Breast epithelium (tissue), 4 donors: ENCODE data around the gene SNX5. TPM values are rescaled to one million over a fixed set of nuclear protein-coding genes. Genes with fewer than 3 reads are reported as not detected.

Experiments
- DNase-seq, 2 donors: peaks; one replicate each; pipeline ENCODE4 v3.0.0-alpha.2; 2019; ENCODE audit warnings: low spot score in 2 of 2
- H3K27ac ChIP-seq, 2 donors: fragments of 200-600 bp; sonication (generic) in 1 of 2; one replicate each; pipeline ENCODE4 v1.5.1; 2016 to 2019; ENCODE audit warnings: mild to moderate bottlenecking in 1 of 2
- H3K27me3 ChIP-seq, 2 donors: fragments of 200-600 bp; sonication (generic) in 1 of 2; one replicate each; pipeline versions ENCODE4 v1.5.1 to v1.6.0; 2017 to 2019; ENCODE audit warnings: control low read depth in 1 of 2, mild to moderate bottlenecking in 1 of 2
- H3K36me3 ChIP-seq: fragments of 200-600 bp; one replicate; pipeline ENCODE4 v1.5.1; 2019
- H3K4me1 ChIP-seq, 2 donors: fragments of 200-600 bp; sonication (generic); one replicate each; pipeline ENCODE4 v1.5.1; 2016 to 2019; ENCODE audit warnings: control low read depth in 1 of 2
- H3K4me3 ChIP-seq, 3 donors: fragments of 200-600 bp; sonication (generic); 1 replicate in 2 of 3; 2 replicates in 1 of 3; pipeline ENCODE4 v1.5.1; 2016 to 2019; ENCODE audit warnings: mild to moderate bottlenecking in 3 of 3, moderate library complexity in 2 of 3
- H3K9me3 ChIP-seq, 2 donors: fragments of 200-600 bp; sonication (generic) in 1 of 2; one replicate each; pipeline ENCODE4 v1.5.1; 2016 to 2019; ENCODE audit warnings: control low read depth in 1 of 2
- POLR2A ChIP-seq: fragments of 450-650 bp; IDR thresholded peaks from one replicate; pipeline ENCODE4 v1.6.1; 2016; ENCODE audit warnings: antibody characterized with exemption, mild to moderate bottlenecking, moderate library complexity
- POLR2AphosphoS5 ChIP-seq, 3 donors: sonication (generic); formaldehyde crosslinking; IDR thresholded peaks; one replicate each; pipeline ENCODE4 v1.6.1; 2017; ENCODE audit warnings: antibody characterized with exemption in 3 of 3
- intact Hi-C: fragments of 100-400 bp; cut with DNase I; formaldehyde crosslinking; loops from one replicate; pipeline ENCODE4 v1.15.1; 2023; ENCODE audit warnings: low total_unique reads
- total RNA-seq, 3 donors: library from RNA; depleted of rRNA; stranded (reverse); fragments of >200 nt; gene quantifications; one replicate each; pipeline ENCODE4 v1.1.0, GENCODE V29; 2016
- TF ChIP-seq, protein P1 (sequence below), 3 donors: fragments of 450-650 bp; IDR thresholded peaks; one replicate each; pipeline ENCODE4 v1.5.1; 2016 to 2017; ENCODE audit warnings: antibody characterized with exemption in 3 of 3, mild to moderate bottlenecking in 3 of 3, moderate library complexity in 3 of 3

The SNX5 gene
- total RNA-seq, 3 donors from 2014 or later: 96.7 to 127 (median 122) TPM

DNA sequence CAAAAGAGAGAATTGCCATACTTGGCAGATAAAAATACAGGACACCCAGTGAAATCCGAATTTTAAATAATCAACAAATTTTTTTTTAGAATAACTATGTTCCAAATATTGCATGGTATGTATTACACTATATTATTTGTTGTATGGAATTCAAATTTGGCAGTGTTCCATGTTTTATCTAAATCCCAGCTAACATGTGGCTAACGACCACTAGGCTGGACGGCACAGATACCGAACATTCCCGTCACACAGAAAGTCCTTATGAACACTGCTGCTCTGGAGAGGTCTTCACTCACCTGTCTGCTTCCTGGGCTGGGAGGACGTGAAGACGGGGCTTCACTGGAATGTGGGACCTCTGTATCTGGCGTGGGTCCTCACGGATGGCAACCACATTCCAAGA is 32.8 kb downstream of the SNX5 start:
- Histone ChIP-seq H3K27me3 (no peaks in the 10 kb centered on the region), H3K36me3 (no peaks in the 10 kb centered on the region), H3K27ac (peak overlapping the region in 1 of 2 donors; percentile 49), H3K4me3 (no peak overlapping the region), H3K9me3 (no peaks in the 10 kb centered on the region), H3K4me1 (peaks cover 0 to 9% of the 10 kb centered on the region in 2 donors)
- DNase-seq: no peak
- TF ChIP-seq POLR2AphosphoS5 (IDR thresholded peaks at IDR 0.05): no peak
- TF ChIP-seq, protein P1, sequence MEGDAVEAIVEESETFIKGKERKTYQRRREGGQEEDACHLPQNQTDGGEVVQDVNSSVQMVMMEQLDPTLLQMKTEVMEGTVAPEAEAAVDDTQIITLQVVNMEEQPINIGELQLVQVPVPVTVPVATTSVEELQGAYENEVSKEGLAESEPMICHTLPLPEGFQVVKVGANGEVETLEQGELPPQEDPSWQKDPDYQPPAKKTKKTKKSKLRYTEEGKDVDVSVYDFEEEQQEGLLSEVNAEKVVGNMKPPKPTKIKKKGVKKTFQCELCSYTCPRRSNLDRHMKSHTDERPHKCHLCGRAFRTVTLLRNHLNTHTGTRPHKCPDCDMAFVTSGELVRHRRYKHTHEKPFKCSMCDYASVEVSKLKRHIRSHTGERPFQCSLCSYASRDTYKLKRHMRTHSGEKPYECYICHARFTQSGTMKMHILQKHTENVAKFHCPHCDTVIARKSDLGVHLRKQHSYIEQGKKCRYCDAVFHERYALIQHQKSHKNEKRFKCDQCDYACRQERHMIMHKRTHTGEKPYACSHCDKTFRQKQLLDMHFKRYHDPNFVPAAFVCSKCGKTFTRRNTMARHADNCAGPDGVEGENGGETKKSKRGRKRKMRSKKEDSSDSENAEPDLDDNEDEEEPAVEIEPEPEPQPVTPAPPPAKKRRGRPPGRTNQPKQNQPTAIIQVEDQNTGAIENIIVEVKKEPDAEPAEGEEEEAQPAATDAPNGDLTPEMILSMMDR (IDR thresholded peaks at IDR 0.05): no peak
- no peak for TF ChIP-seq POLR2A
- intact Hi-C loops: no loop called here

DNA sequence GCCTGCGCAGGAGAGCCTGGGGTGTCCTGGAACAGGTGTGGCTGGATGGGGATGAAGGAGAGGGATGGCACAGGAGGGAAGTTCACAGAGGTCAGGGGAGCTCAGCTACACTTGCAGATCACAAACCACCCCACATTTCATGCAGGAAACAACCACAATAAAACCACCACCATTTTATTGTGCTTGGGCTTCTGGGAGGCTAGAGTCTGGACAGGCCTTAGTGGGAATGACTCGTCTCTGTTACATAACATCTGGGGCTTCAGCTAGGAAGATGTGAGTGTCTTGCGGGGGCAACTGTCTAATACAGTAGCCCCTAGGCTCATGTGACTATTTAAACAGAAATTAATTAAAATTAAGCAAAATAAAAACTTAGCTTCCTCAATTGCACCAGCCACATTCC is 33.4 kb downstream of the SNX5 start:
- peak overlapping the region in 1 of 2 donors; percentile 6 for H3K27ac ChIP-seq
- H3K9me3 ChIP-seq: no peaks in the 10 kb centered on the region
- H3K4me1 ChIP-seq: peaks cover 0 to 9% of the 10 kb centered on the region in 2 donors
- no peak for TF ChIP-seq POLR2A
- TF ChIP-seq POLR2AphosphoS5 (IDR thresholded peaks at IDR 0.05): no peak
- TF ChIP-seq, protein P1 (IDR thresholded peaks at IDR 0.05): no peak
- DNase-seq: no peak
- no peaks in the 10 kb centered on the region for H3K27me3 ChIP-seq
- intact Hi-C loops: no loop called here
- H3K4me3 ChIP-seq: no peak overlapping the region
- no peaks in the 10 kb centered on the region for H3K36me3 ChIP-seq

DNA sequence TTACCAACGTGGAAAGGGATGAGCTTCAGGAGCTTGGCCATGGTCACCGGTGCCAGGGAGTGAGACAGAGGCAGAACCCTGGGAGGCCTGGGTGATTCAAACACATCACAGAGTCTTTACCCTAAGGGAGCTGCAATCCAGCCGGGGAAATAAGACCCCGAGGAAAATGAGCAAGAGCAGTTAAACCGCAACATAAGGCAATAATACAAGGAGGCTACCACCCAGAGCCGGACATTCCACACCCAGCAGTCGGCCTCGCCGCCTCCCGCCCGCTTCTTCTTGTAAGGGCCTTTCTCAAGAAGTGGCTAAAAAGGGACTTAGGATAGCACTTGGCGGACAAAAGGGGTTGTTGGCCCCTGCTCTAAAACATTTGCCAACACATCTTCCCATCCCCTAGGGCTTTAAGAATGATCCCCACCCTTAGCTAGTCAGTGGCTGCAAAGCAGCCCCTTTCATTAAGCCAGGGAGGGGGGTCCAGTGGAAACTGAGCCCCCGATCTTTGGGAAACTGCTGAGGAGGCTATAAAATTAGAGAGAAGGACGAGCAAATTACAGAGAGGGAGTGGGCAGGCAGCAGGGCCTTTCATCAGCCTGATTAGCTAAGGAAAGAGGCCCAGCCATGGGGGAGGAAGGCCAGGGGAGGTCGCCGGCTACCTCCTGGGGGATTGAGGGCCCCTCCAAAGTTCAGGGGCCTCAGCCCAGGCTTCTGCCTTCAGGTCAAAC is 34.3 kb downstream of the SNX5 start:
- Histone ChIP-seq H3K4me3 (no peak overlapping the region), H3K27ac (peak overlapping the region in 1 of 2 donors; percentile 6), H3K4me1 (peaks cover 0 to 9% of the 10 kb centered on the region in 2 donors), H3K36me3 (no peaks in the 10 kb centered on the region), H3K27me3 (no peaks in the 10 kb centered on the region), H3K9me3 (no peaks in the 10 kb centered on the region)
- DNase-seq: no peak
- intact Hi-C loops: no loop called here
- no peak for TF ChIP-seq POLR2A
- no peak for TF ChIP-seq POLR2AphosphoS5 (IDR thresholded peaks at IDR 0.05)
- TF ChIP-seq, protein P1 (IDR thresholded peaks at IDR 0.05): no peak

DNA sequence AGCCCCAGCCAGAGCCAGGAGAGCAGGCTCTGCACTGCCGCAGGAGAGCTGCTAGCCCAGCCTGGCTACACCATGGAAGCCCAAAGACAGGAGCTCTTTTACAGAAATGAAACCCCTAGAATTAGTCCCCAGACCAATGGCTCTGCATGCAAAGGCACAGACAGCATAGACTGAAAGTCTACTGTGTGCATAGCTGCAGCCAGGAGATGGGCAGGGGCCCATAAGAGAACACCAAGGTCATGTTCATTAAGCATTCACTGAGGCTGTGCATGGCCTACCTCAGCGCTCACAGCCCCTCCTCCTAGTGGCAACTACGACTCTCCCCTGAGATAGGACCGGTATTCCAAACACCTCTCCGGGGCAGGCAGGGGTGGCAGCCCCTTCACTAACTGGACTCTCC is 34.9 kb downstream of the SNX5 start:
- intact Hi-C loops: no loop called here
- H3K4me3 ChIP-seq: no peak overlapping the region
- no peak for TF ChIP-seq POLR2AphosphoS5 (IDR thresholded peaks at IDR 0.05)
- TF ChIP-seq POLR2A: no peak
- TF ChIP-seq, protein P1 (IDR thresholded peaks at IDR 0.05): no peak
- no peak for DNase-seq
- H3K27ac ChIP-seq: no peak overlapping the region
- H3K9me3 ChIP-seq: no peaks in the 10 kb centered on the region
- H3K4me1 ChIP-seq: peaks cover 0 to 9% of the 10 kb centered on the region in 2 donors
- H3K36me3 ChIP-seq: no peaks in the 10 kb centered on the region
- H3K27me3 ChIP-seq: no peaks in the 10 kb centered on the region

DNA sequence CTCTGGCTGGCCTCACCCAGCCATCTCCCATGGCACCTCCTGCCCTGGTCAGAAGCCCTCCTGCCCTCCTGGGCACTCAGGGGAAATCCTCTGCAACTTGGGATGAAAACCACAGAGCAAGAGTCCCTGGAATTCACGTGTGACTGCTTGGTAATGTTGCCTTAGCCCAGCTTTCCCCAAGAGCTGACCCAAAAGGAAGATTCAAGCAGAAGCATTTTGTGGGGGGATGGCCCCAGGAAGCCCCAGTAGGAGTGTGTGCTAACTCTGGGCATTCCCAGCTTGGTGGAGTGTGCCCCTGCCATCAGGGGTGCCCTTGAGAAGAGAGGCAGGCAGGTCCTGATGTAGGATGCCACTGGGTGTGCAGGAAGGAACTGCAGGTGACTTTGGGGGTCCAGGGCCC is 35.5 kb downstream of the SNX5 start:
- intact Hi-C loops: no loop called here
- H3K9me3 ChIP-seq: no peaks in the 10 kb centered on the region

More for the DNA sequence above, 35.5 kb downstream of the SNX5 start:
- Histone ChIP-seq H3K27ac (no peak overlapping the region), H3K4me1 (peaks cover 0 to 9% of the 10 kb centered on the region in 2 donors), H3K27me3 (no peaks in the 10 kb centered on the region), H3K36me3 (no peaks in the 10 kb centered on the region), H3K4me3 (no peak overlapping the region)
- TF ChIP-seq POLR2A (no peak), POLR2AphosphoS5 (IDR thresholded peaks at IDR 0.05) (no peak)
- TF ChIP-seq, protein P1 (IDR thresholded peaks at IDR 0.05): no peak
- DNase-seq: no peak
